GM21515 (cell line): ENCODE data around the gene PRRT1B.

Experiments used
- ATAC-seq: cut with Tn5 transposase; IDR thresholded peaks from one replicate; pipeline ENCODE4 v1.9.1; 2021; ENCODE audit not compliant: unreplicated experiment

PRRT1B gene

DNA sequence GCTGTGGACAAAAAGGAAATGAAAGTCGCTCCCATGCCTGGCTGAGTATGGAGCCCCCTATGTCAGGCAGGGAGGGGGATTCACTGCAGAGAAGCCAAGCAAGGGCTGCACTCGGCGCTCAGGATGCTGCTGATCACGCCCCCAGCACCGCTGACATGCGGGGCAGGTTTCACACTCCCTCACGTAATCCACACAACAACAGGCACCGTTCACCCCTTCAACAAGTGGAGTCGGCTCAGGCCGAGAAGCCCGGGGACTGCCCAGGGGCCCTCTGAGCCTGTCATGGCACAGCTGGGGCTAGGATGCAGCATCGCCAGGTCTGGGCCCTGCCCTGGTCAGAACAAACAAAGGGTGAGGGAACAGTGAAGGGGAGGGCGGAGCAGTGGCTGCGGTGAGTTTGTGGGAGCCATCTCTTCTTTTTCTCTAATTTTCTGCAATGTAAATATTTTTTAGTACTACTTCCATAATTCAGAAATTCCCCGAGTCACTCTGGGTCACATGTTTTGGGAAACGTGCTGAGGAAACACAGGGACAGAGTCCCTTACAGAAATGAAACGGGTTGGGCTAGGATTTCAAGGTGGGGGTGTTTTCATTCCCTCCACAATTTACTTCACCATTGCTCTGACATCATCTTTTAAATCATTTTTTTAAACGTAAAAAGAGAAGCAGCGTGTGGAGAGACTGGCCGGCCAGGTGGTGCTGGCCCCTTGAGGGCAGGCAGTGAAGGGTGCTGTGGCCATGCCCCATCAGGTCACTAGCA is 49.8 kb downstream of the PRRT1B start:
- no peak for ATAC-seq

DNA sequence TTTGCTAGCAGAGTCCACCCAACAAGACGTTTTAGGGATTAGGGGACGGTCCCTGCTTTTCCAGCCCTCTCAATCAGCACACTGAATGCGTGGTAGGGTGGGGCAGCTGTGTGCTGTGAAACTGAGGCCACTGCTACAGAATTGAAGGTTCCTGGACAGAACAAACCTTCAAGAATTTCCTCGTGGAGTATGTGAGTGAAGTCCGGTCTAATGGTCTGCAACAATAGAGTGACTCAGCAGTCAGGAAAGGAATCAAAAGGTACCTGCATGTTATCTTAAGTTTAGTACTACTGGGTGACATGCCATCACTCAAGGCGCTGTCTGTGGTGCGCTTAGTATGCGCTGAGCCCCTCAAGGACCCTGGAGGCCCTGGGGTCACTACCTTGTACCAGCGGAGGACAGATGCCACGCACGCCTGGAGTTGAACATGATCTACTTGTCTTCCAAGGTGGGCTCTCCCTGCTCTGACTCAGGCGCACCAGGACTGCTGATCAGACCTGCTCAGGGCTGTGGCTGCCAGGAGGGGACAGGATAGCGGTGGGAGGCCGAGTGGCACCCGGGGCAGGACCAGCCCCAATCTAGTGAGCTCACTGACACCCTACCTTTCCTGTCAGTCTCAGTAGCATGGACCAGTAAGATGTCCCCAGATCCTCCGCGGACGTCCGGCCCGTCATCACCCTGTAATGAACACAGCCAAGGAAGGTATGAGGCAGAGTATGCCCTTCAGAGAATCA is 50.5 kb downstream of the PRRT1B start:
- ATAC-seq = no peak

DNA sequence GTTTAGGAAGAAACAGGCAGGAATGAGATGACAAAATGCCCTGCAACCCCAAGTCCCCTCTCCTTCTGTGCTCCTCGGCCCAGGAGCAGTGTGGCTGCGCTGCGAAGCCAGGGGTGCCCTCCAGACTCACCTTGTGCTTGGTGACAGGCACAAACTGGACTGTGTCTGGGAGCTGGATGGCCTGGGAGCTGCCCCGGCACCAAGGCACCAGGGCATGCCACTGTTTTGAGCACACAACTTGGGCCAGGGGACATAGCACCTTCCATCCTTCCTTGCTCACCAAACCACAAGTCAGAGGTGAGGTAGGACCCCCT is 51.1 kb downstream of the PRRT1B start:
- no peak for ATAC-seq

DNA sequence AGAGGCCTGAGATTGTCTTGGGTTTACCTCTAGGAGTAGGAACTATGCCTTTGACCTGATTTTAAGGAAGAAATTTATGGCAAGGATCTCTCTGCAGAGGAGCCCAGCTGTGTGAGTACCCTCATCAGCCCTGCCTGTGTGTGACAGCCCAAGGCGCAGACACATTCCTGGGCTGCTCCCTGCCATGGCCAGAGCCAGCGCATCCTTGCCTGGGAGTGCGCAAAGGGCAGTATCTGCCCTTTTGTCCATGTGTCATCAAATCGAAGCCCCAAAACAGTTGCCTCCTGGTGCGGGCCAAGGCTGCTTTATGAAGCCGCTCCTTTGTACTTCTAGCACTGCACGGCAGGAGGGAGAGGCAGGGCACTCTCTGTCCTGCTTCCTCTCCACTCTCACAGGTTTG is 51.9 kb downstream of the PRRT1B start:
- ATAC-seq = no peak

DNA sequence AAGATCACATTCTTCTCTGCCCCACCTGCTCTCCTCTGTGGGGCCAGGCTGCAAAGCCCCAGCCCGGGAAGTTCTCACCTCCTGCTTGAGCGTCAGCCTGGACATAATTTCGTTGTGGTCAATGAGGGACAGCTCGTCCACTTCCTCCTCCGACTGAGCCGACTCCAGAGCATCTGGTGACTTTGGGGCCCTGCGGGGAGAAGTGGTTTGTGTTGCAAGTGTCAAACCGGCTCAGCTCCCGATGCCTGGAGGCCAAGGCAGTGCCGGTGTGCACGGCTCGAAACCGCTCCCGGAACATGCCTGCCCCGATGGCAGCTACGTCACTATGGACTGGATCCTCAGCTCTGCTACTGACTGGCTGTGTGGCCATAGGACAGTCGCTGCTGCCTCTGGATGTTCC is 52.8 kb downstream of the PRRT1B start:
- ATAC-seq = no peak

DNA sequence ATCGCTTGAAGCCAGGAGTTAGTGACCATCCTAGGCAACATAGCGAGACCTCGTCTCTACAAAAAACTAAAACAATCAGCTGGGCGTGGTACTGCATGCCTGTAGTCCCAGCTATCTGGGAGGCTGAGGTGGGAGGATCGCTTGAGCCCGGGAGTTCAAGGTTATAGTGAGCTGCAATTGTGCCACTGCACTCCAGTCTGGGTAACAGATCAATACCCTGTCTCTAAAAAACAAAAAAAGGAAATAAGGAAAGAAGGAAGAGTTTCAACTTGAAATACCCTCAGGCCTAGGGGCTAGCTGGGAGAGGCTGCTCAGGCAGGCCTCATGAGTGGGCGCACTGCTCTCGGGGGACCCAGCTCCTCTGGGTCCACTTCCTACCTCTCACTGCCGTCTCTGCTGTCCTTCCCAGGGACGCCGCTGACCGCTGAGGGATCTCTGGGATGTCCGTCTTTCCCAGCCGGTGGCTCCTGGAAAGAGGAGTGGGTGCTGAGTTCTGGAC is 56.4 kb downstream of the PRRT1B start:
- ATAC-seq = no peak

DNA sequence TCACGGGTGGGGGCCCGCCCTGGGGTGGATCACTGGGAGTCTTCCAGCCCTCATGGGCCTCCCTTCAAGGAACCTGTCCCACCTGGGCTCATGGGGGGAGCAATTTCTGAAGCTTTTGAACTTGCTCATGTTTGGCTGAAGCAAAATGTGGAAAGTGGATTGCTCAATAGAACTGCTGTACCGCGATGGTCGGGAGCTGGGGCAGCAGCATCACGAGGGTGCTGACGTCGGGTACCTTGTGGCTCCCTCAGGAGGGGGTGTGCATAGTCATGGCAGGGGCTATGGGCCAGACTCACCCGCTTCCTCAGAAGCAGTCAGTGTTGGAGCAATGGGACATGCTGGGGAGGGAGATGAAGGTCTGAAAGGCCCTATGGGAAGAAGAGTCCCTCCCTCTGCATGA is 57.9 kb downstream of the PRRT1B start:
- ATAC-seq = no peak

DNA sequence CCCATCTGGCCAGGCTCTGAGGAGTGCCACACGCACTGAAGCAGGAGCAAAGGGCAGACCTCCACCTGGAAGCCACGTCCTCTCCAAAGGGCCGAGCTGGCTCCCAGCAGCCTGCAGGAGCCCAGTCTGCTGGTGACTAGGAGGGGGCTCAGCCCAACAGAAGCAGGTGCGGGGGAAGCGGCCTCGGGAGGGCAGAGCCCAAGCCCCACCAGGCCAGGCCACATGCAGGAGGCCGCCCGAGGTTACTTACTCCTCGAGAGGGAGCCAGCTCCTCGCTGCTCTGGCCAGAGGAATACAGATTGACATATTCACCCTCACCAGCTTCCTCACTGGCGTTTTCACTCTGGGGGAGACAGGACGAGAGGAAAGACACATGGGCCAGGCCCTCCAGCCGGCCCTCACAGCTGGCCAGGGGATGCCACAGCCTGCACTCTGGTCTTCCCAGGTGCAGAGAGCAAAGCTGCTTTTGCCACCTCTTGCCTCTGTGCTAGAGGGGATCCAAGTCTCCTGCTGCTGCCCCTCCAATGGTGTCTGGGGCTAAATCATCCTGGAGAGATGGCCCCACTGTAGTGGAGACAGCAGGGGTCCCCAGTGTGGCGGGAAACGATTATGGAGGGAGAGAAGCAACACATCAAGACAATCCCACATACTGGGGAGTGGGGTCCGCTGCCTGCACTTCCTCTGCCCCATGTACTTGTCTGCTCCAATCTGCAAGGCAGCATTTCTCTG is 58.6 kb downstream of the PRRT1B start:
- ATAC-seq = no peak

DNA sequence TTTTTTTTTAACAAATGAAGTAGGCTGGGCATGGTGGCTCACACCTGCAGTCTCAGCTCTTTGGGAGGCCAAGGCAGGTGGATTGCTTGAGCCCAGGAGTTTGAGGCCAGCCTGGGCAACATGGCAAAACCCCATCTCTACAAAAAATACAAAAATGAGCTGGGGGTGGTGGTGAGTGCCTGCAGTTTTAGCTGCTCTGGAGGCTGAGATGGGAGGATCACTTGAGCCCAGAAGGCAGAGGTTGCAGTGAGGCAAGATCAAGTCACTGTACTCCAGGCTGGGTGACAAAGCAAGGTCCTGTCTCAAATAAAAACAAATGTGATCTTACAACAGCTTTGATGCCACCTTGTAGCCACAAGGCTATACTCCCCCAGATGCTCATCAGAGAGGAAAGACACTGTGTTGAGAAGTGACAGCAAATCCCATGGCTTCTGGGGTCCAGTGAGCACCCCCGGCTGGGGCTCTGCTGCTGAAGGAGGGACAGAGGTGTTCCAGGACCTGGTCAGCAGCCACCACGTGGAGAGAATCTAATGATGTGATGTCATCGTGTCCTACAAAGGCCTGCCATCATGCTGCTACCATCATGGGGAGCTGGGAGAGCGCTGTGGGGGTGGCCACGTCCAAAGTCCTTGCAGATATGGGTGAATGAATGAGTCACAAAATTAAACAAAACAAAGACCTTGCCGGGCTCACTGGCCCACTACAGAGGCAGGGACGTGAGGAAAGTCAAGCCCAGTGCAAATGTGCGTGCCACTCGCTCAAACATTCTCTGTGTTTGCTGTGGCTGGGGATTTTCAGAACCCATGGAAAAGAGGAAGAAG is 60.7 kb downstream of the PRRT1B start:
- ATAC-seq = no peak

DNA sequence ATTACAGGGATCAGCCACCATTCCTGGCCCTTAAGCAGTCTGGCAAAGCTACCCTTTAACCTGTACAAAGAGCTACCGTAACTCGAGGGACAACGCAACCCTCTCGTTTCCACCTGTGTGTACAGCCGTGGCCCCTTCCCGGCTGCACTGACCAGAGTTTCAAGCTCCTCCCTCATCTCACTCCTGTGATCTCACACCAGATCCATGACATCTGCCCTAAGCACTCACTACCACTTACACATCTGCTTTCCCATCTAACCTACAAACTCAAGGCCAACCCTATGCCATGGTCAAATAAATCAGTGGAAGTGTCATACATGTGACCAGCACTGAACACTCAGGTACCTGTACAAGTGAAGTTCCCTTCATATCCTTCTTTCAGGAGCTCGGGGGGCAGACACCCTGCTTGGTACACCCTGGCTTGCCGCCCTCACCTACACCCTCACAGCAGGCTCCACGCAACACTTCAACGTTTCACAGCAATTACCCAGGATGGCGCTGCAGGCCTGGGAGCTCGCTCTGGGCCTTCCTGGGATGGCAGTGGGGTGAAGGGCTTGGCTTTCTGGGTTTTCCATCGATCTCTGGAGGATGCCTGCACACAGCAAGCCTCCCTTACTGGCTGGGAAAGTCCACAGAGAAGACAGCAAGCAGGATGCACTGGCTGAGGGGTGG is 61.7 kb downstream of the PRRT1B start:
- no peak for ATAC-seq

DNA sequence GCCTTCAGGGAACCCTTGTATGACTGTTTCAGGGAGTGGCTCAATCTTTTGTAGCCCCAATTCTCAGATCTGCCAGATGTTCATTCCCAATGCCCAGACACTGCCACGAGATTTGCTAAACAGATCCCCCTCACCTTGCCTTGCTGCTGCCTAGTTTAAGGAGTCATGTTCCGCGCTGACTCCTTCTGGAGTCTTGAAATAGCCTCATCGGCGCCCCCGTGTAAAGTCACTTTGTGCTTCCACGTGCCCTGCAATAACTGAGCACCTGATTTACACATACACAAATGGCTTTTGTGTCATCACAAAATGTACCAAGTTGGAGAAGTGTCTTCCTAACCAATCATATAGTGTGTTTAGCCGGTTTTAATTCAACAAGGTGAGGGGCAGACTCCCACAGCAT is 62.3 kb downstream of the PRRT1B start:
- ATAC-seq = no peak

DNA sequence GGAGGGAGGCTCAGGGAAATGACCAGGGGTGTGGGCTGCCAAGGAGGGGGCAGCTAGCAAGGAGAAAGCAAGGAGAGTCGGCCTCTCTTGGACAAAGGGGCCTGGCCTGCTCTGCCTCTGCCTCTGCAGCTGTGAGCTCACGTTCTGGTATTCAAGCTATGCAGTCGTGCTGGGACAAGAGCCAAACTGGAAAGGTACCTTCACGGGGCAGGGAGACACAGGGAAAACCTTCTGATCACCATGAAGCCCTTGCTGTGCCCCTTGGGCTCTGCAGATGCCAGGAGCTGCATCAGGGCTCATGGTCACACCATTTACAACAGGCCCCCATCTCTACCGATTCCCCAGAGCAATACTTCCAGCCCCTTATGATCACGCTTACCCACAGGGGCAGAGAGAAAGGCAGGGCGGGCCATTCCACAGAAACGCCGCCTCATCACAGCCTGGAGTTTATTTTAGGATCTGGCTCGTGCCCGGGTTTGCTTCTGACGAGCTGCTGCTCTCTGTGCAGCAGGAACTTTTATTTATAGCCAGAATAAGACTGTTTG is 63.2 kb downstream of the PRRT1B start:
- no peak for ATAC-seq
